Measurements from ENCODE around the gene CPNE7. TPM values are rescaled to one million over a fixed set of nuclear protein-coding genes. Genes with fewer than 3 reads are reported as not detected.

Gene CPNE7
- total and polyA plus RNA-seq, 2 of the 8 experiments (the other 6 are each of a cell fraction or from before 2014, with no cell fraction given) = 10.0 to 23.7 TPM

GRCh38 chr16:89545044-89545830 is 30.3 kb upstream of the CPNE7 start:
- Histone ChIP-seq H2AK5ac (ENCODE audit: low read depth, low read length) (no peak overlapping the region), H2BK12ac (ENCODE audit: low read depth, low read length) (no peak overlapping the region), H3K4me2 (ENCODE audit: insufficient read depth in 1 of 2, low read depth in 2 of 2, low read length in 2 of 2) (no peak overlapping the region), H4K5ac (ENCODE audit: insufficient read length, low read depth, low read length) (no peak overlapping the region), H3K27me3 (replicated peaks in 1 of 4; ENCODE audit: control insufficient read depth in 3 of 4, extremely low read depth in 1 of 4, insufficient read depth in 3 of 4, low read length in 3 of 4) (no peaks in the 10 kb centered on the region), H4K20me1 (replicated peaks in 1 of 2; ENCODE audit: control insufficient read depth in 1 of 2, insufficient read depth in 2 of 2, low read length in 2 of 2) (peaks cover 0 to 8% of the 10 kb centered on the region in 2 experiments), H2BK120ac (replicated peaks; ENCODE audit: low read depth, low read length) (no peak overlapping the region), H2AFZ (ENCODE audit: low read length) (no peak overlapping the region), H3K9me3 (ENCODE audit: insufficient read depth in 2 of 2, low read depth in 1 of 2, low read length in 1 of 2) (no peaks in the 10 kb centered on the region), H3K23me2 (ENCODE audit: low read depth, low read length) (no peaks in the 10 kb centered on the region), H4K8ac (ENCODE audit: extremely low read depth, insufficient read depth, low read length) (no peak overlapping the region), H4K91ac (replicated peaks; ENCODE audit: insufficient read length, low read length) (no peak overlapping the region), H3K23ac (ENCODE audit: insufficient read length) (no peak overlapping the region), H3K36me3 (ENCODE audit: control insufficient read depth in 2 of 4, insufficient read depth in 4 of 4, low read length in 3 of 4) (peaks cover 15 to 40% (median 25%) of the 10 kb centered on the region in 4 experiments), H3K79me1 (ENCODE audit: low read depth, low read length) (peaks cover 4% of the 10 kb centered on the region; the same call in 1 of the 2 replicates), H3K79me2 (ENCODE audit: control insufficient read depth in 1 of 2, insufficient read depth in 2 of 2, low read length in 2 of 2) (no peaks in the 10 kb centered on the region), H3K4ac (replicated peaks; ENCODE audit: insufficient read length, low read depth, low read length) (no peak overlapping the region), H3K18ac (ENCODE audit: extremely low read depth, low read length) (no peak overlapping the region), H2BK20ac (ENCODE audit: low read length) (no peak overlapping the region), H3K4me1 (replicated peaks in 1 of 4; ENCODE audit: control insufficient read depth in 3 of 4, insufficient read depth in 4 of 4, low read length in 3 of 4) (no peaks in the 10 kb centered on the region), H3K4me3 (ENCODE audit: extremely low read depth in 1 of 4, insufficient read depth in 2 of 4, low read depth in 3 of 4, low read length in 4 of 4) (no peak overlapping the region), H2BK5ac (ENCODE audit: low read depth, low read length) (no peak overlapping the region), H3K14ac (ENCODE audit: insufficient read length) (no peak overlapping the region), H3K9ac (replicated peaks in 1 of 4; ENCODE audit: extremely low read depth in 1 of 4, low read depth in 3 of 4, low read length in 3 of 4) (no peak overlapping the region), H2BK15ac (ENCODE audit: low read length) (no peak overlapping the region), H3K27ac (ENCODE audit: low read depth, low read length) (no peak overlapping the region), H3K56ac (replicated peaks; ENCODE audit: insufficient read length, low read depth, low read length) (no peak overlapping the region)
- POLR2A ChIA-PET (ENCODE audit: partially characterized antibody) = interaction anchor here (0.8 to 1.7 kb wide), 4 partner anchors 16 to 37 kb away, joined by 3 to 6 read pairs (median 4); partner anchors contain the start of gene SPG7
- FAIRE-seq (no peak), DNase-seq (ENCODE audit: low read depth in 1 of 2, low spot score in 2 of 2) (no peak)
- 94% methylated on average over 17 of the region's 17 CpGs; no CpG with 5 or more reads in 1 of the 2 experiments for WGBS, 2 experiments (ENCODE audit: extremely low coverage in 1 of 2, insufficient coverage in 1 of 2, insufficient read length in 1 of 2, insufficient replicate concordance in 2 of 2, low coverage in 1 of 2, low lambda C conversion rate in 2 of 2, missing lambda C conversion rate in 1 of 2)
- CTCF ChIA-PET (ENCODE audit: partially characterized antibody) = interaction anchor here (0.8 kb wide), 1 partner anchor 8 kb away, joined by 3 read pairs; no protein-coding TSS in a partner anchor
- TF ChIP-seq MAFK (IDR thresholded peaks at IDR 0.05; ENCODE audit: low read depth, low read length) = no peak

Data from H1 (cell line).